Raji (cell line): ENCODE measurements around the gene TBC1D19.

Source experiments
- POLR2A ChIP-seq: IDR thresholded peaks from 2 replicates; pipeline ENCODE4 v1.6.1; 2011; ENCODE audit warnings: low read depth, low read length, control low read depth; ENCODE audit not compliant: insufficient read depth

The TBC1D19 gene

DNA sequence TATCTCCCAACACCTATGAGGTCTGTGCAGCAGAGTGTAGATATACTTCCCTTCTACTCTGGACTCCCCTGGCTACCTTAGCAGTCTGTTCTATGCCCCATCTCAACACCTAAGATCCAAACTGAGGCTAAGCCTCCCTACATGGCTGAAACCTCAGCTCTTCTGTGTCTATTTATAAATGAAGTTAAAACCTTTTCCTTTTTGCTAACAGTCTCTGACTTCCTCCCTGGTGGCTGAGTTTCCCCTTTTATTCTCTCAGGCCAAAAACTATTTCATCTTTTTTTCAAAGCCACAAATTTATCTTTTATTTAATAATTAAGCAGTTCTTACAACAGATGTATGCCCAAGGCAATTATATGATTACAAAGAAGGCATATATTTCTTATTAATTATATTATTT lies 164.9 kb downstream of the TBC1D19 start:
- no peak for TF ChIP-seq POLR2A

DNA sequence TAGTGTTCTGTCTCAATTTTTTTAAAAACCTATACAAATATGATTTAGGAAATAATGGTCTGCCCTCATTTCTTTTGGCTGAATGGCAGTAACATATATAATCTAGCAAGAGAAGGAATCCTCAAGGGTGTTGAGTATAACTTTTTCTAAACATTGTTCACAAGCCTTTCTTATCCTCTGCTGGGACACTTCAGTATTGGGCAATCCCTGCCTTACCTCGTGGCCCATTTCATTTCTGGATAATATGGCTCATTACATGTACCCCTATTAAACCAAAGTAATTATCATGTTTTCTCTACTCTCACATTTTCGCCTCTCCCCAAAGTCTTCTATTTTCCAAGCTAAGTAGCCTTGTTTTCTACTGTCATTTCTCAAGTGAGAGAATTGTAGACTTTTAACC lies 166.0 kb downstream of the TBC1D19 start:
- no peak for TF ChIP-seq POLR2A

- no peak for TF ChIP-seq POLR2A
Observed at GRCh38 chr4:26751004-26751403, 167.1 kb downstream of the TBC1D19 start.

- no peak for TF ChIP-seq POLR2A
Observed at GRCh38 chr4:26751838-26752237, 168.0 kb downstream of the TBC1D19 start.

DNA sequence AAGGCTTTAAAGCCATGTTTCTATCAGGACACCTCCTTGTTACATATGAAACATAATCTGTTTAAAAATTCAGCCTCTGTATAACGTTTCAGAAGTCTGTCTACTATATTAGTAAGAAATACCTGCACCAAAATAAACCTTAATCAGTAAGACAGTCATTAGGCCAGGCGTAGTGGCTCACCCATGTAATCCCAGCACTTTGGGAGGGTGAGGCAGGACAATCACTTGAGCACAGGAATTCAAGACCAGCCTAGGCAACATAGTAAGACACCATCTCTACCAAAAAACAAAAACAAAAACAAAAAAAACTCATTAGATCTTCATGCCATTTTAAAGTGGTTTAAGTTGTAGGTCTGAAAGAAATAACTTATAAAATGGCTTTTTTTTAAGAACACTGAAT lies 169.3 kb downstream of the TBC1D19 start:
- no peak for TF ChIP-seq POLR2A

- no peak for TF ChIP-seq POLR2A
Observed at GRCh38 chr4:26753617-26754016, 169.7 kb downstream of the TBC1D19 start.

DNA sequence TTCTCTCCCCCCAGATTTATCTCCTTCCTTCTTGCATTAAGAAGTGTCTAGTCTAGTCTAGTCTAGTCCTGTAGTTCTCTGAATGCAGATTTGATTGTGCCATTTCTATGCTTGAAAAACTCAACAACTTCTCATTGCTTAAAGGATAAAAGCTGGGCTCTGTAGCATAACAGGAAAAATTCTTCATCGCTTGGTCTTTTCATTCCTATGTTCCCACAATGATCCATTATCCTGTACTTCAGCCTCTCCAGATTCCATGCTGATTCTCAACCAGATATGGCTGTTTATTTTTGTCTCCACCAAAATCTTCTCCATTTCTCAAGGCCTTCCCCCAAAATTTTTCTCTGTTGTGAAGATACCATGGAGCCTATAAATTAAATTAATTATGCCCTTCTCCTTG lies 173.9 kb downstream of the TBC1D19 start:
- TF ChIP-seq POLR2A = no peak

DNA sequence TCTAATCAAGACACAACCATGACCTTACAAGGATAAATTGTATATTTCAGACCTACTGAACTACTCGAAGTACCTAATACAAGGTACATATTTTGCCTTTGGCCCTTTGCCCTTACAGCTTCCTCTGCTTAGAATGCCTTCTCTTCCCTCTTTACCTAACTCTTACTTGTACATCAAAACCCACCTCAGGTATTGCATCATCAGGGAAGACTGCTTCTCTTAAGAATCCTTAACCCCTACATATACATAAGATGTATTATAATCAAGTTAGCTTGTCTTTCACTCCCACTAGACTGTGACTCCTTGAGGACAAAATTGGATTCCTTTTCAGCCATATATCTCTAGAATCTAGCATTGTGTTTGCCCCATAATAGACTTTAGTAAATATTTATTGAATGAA lies 175.0 kb downstream of the TBC1D19 start:
- TF ChIP-seq POLR2A = no peak

- TF ChIP-seq POLR2A = no peak
Observed at GRCh38 chr4:26762650-26763049, 178.8 kb downstream of the TBC1D19 start.

DNA sequence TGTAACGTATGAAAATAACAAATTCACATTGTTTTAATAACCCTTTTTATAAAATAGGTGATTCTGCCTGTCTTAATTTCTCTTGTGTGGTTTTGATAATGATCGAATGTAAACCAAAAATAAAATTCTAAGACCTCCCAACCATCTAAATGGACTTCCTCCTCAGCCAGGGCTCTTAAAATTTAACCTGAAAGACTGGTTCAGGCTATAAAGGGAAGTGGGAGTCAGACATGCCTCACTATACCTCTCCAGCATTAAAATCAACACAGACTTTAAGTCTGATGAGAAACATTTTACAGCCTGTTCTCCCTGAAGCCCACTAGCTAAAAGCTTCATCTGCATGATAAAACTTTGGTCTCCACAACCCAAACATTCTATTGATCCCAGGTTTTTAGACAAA lies 179.2 kb downstream of the TBC1D19 start:
- TF ChIP-seq POLR2A = no peak

GRCh38 chr4:26763648-26764047 lies 179.8 kb downstream of the TBC1D19 start:
- no peak for TF ChIP-seq POLR2A

DNA sequence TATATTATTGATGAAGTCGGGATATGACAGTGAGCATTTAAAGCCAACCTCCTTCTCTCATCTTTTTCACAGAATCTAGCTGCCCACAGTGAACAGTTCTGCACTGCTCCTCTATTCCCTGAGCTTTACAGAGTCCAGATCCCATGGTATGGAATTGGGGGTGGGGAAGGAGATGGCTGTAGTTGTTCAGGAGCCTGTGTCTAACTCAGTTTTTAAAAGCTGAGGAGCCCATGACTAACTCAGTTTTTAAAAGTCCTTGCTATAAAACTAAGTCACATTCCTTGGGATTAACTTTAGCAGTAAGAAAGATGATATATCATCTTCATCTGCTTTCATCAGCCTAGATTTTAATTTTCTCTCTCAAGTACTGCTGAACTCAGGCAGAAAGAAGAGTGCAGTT lies 180.3 kb downstream of the TBC1D19 start:
- TF ChIP-seq POLR2A = no peak

DNA sequence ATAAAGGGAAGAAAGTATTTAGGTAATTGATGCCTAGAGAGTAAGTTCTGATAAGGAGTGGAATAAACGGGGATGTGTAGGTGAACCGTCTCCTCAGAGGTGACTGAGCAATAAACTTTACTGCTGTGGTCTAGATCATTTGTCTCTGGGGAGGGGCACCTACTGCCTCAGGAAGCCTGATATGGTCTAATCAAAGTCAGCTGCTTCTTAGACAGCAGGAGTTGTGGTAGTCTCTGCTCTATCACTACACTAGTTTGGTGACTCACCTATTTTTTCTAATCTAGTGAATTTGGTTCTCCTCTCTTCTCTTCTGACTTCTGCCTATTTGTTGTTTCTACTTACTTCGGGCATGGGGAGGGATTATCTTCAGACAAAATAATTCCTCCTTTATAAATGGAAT lies 181.6 kb downstream of the TBC1D19 start:
- no peak for TF ChIP-seq POLR2A

GRCh38 chr4:26766141-26766540 lies 182.3 kb downstream of the TBC1D19 start:
- no peak for TF ChIP-seq POLR2A

- TF ChIP-seq POLR2A = no peak
Observed at GRCh38 chr4:26772096-26772873, 188.4 kb downstream of the TBC1D19 start.

DNA sequence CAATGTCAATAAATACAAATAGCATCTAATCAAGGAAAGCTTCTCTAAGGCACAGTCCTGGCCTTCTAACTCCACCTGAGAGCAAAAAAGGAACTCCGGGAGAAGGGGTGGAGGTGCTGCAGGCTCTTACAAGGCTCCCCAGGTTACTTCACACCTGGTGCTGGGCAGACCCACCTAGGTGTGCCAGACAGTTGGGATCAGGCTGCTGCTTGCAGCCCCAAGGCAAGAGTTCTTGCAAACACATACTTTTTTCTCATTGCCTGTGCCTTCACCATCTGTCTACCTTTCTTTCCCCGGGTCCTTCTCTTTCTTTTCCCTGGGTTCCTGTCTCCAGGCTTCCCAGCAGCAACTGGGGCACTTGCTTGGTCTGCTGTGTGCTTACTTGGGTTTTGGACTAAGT lies 195.3 kb downstream of the TBC1D19 start:
- TF ChIP-seq POLR2A = no peak

DNA sequence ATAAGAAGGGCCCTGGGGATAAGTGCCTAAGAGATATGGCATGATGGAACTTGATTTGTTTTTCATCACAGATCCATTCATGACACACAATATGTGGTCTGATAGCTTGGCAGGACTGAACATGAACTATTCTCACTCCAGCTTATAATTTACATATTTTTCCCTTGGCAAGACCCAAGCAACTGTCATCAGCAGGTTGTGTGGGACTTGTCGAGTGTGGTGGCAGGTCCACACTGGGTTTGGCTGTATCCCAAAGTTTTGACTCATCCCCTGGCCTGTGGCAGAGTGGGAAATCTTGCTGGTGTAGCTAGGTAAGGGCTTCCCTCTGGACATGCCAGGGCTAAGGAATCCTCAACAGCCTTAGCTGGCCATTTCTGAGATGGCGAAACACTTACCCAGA lies 195.8 kb downstream of the TBC1D19 start:
- TF ChIP-seq POLR2A = no peak
